CD14-positive monocyte (primary cell): ENCODE data around the gene CD6. TPM values are rescaled to one million over a fixed set of nuclear protein-coding genes. Genes with fewer than 3 reads are reported as not detected.

Experiments used
- DNase-seq, 3 donors: peaks; one replicate each; pipeline ENCODE4 v3.0.0-alpha.2; 2011 to 2022
- H2AFZ ChIP-seq: 2 replicates; pipeline ENCODE4 v1.6.0; 2012; ENCODE audit warnings: mild to moderate bottlenecking, low read depth, low read length, inconsistent platforms; ENCODE audit not compliant: insufficient read depth, poor library complexity, severe bottlenecking
- H3K27ac ChIP-seq, 2 donors: 1 replicate in 1 of 2; 2 replicates in 1 of 2; pipeline ENCODE4 v1.5.1; 2012 to 2013; ENCODE audit warnings: low read length in 2 of 2, control low read depth in 1 of 2, inconsistent platforms in 1 of 2, low read depth in 1 of 2, mild to moderate bottlenecking in 1 of 2
- H3K27me3 ChIP-seq, 2 donors: one replicate each; pipeline versions ENCODE4 v1.6.0 to v1.6.1; 2011 to 2013; ENCODE audit warnings: low read length in 2 of 2; ENCODE audit not compliant: control insufficient read depth in 2 of 2, insufficient read depth in 2 of 2
- H3K36me3 ChIP-seq, 2 donors: replicated peaks in 1 of 2; 1 replicate in 1 of 2; 2 replicates in 1 of 2; pipeline versions ENCODE4 v1.5.1 to v1.6.1; 2012 to 2013; ENCODE audit warnings: low read length in 2 of 2, control low read depth in 1 of 2, inconsistent platforms in 1 of 2, mild to moderate bottlenecking in 1 of 2; ENCODE audit not compliant: insufficient read depth in 2 of 2, control insufficient read depth in 1 of 2
- H3K4me1 ChIP-seq, 2 donors: 1 replicate in 1 of 2; 2 replicates in 1 of 2; pipeline versions ENCODE4 v1.5.1 to v1.6.1; 2012 to 2013; ENCODE audit warnings: low read length in 2 of 2, control low read depth in 1 of 2, inconsistent platforms in 1 of 2, mild to moderate bottlenecking in 1 of 2, moderate library complexity in 1 of 2; ENCODE audit not compliant: insufficient read depth in 2 of 2, control insufficient read depth in 1 of 2
- H3K4me2 ChIP-seq: replicated peaks from 2 replicates; pipeline ENCODE3; 2012; ENCODE audit warnings: low read length, moderate library complexity, mild to moderate bottlenecking; ENCODE audit not compliant: poor library complexity, severe bottlenecking; ENCODE audit errors: extremely low read depth
- H3K4me3 ChIP-seq, 3 experiments: fragments of 200-600 bp in 1 of 3; sonication (generic) in 1 of 3; replicated peaks in 1 of 3; 1 replicate in 2 of 3; 2 replicates in 1 of 3; pipeline ENCODE4 v1.5.1; 2011 to 2013; ENCODE audit warnings: low read length in 3 of 3, mild to moderate bottlenecking in 3 of 3, control low read depth in 2 of 3, low read depth in 2 of 3, inconsistent platforms in 1 of 3, moderate library complexity in 1 of 3
- H3K79me2 ChIP-seq: 2 replicates; pipeline ENCODE4 v1.6.0; 2012; ENCODE audit warnings: mild to moderate bottlenecking, control low read depth, inconsistent platforms, low read length, moderate library complexity; ENCODE audit not compliant: insufficient read depth
- H3K9ac ChIP-seq: 2 replicates; pipeline ENCODE4 v1.6.0; 2017; ENCODE audit warnings: low read length, mild to moderate bottlenecking; ENCODE audit not compliant: insufficient read depth, poor library complexity, severe bottlenecking
- H3K9me3 ChIP-seq, 2 donors: replicated peaks in 1 of 2; 1 replicate in 1 of 2; 2 replicates in 1 of 2; pipeline versions ENCODE4 v1.5.1 to v1.6.1; 2012 to 2013; ENCODE audit warnings: low read length in 2 of 2, control low read depth in 1 of 2; ENCODE audit not compliant: control insufficient read depth in 1 of 2, insufficient read depth in 1 of 2
- H4K20me1 ChIP-seq: 2 replicates; pipeline ENCODE4 v1.6.0; 2012; ENCODE audit warnings: mild to moderate bottlenecking, low read length, control low read depth, moderate library complexity; ENCODE audit not compliant: insufficient read depth
- H3K27ac Mint-ChIP-seq, 7 donors: one replicate each; pipeline ENCODE4 v1.8.0; 2020; ENCODE audit warnings: mild to moderate bottlenecking in 7 of 7, mixed read lengths in 7 of 7, moderate library complexity in 6 of 7, inconsistent platforms in 2 of 7
- H3K27me3 Mint-ChIP-seq, 3 donors: one replicate each; pipeline ENCODE4 v1.8.0; 2021 to 2022; ENCODE audit warnings: low read depth in 3 of 3, mild to moderate bottlenecking in 3 of 3, mixed read lengths in 3 of 3, moderate library complexity in 3 of 3, inconsistent platforms in 1 of 3
- H3K36me3 Mint-ChIP-seq, 2 donors: one replicate each; pipeline ENCODE4 v1.8.0; 2020; ENCODE audit warnings: mixed read lengths in 2 of 2, inconsistent platforms in 1 of 2, mild to moderate bottlenecking in 1 of 2
- H3K4me1 Mint-ChIP-seq: one replicate; pipeline ENCODE4 v1.8.0; 2020; ENCODE audit warnings: mild to moderate bottlenecking, mixed read lengths
- H3K4me3 Mint-ChIP-seq, 2 donors: one replicate each; pipeline ENCODE4 v1.8.0; 2020; ENCODE audit warnings: mild to moderate bottlenecking in 2 of 2, mixed read lengths in 2 of 2, moderate library complexity in 1 of 2
- H3K9me3 Mint-ChIP-seq, 7 donors: one replicate each; pipeline ENCODE4 v1.8.0; 2020 to 2022; ENCODE audit warnings: mixed read lengths in 7 of 7, mild to moderate bottlenecking in 6 of 7, moderate library complexity in 6 of 7, inconsistent platforms in 2 of 7
- WGBS: methylation state at CpG from one replicate; pipeline ENCODE4 v1.1.5; 2013; ENCODE audit warnings: missing lambda C conversion rate; ENCODE audit not compliant: insufficient coverage; 5-methylcytosine and 5-hydroxymethylcytosine counted together
- intact Hi-C, 2 donors: fragments of 100-400 bp; cut with micrococcal nuclease; formaldehyde crosslinking; loops; one replicate each; pipeline versions ENCODE4 v1.15.0 to v1.15.1; 2023
- polyA plus RNA-seq, 3 donors: library from polyadenylated mRNA; depleted of rRNA in 1 of 3; unstranded in 2 of 3; stranded (reverse) in 1 of 3; fragments of 300-500 nt in 2 of 3; fragments of >200 nt in 1 of 3; fragmentation: Illumina TruSeq in 2 of 3; gene quantifications; 1 replicate in 2 of 3; 2 replicates in 1 of 3; pipeline ENCODE4 v1.2.3, GENCODE V29; 2012 to 2021
- TF ChIP-seq, protein P1 (sequence below): fragments of 200-600 bp; IDR thresholded peaks from one replicate; pipeline ENCODE4 v1.8.0; 2022; ENCODE audit warnings: antibody characterized with exemption, mild to moderate bottlenecking

Gene CD6
- polyA plus RNA-seq, 3 donors: 0.09 to 0.39 (median 0.39) TPM

DNA sequence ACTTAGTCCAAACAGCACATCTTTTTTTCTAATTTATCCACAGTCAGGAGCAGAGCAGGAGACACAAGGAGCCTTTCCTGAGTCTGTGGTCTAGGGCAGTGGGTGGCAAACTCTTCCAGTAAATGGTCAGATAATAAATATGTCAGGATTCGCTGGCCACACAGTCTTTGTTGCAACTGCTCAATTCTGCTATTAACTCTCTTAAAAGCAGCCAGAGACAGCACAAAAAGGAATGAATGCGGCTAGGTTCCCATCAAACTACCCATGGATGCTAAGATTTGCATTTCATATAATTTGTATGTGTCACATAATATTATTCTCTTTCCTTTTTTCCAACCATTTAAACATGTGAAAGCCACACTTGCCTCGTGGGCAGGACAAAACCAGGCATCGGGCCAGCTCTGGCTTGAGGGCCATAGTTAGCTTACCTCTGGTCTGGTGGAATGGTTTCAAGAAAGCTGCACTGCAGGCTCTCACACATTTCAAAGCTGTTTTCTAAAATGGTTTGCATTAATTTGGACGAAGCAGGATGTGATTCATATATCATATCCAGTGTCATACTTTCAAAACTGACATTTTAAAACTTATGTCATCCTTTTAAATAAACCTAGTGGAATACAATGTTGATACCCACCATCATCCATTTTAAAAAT lies 66.1 kb downstream of the CD6 start:
- peaks cover 0 to 3% (median 0%) of the 10 kb centered on the region in 7 donors for H3K9me3 Mint-ChIP-seq
- H3K79me2 ChIP-seq: no peaks in the 10 kb centered on the region
- H3K4me1 Mint-ChIP-seq: peaks cover 17% of the 10 kb centered on the region
- no peaks in the 10 kb centered on the region for H3K9me3 ChIP-seq
- H3K27me3 ChIP-seq: no peaks in the 10 kb centered on the region
- no peak overlapping the region for H3K4me3 Mint-ChIP-seq
- H3K27ac Mint-ChIP-seq: peak overlapping the region in 2 of 7 donors; percentile 5 to 54
- no peak overlapping the region for H3K4me3 ChIP-seq
- TF ChIP-seq, protein P1, sequence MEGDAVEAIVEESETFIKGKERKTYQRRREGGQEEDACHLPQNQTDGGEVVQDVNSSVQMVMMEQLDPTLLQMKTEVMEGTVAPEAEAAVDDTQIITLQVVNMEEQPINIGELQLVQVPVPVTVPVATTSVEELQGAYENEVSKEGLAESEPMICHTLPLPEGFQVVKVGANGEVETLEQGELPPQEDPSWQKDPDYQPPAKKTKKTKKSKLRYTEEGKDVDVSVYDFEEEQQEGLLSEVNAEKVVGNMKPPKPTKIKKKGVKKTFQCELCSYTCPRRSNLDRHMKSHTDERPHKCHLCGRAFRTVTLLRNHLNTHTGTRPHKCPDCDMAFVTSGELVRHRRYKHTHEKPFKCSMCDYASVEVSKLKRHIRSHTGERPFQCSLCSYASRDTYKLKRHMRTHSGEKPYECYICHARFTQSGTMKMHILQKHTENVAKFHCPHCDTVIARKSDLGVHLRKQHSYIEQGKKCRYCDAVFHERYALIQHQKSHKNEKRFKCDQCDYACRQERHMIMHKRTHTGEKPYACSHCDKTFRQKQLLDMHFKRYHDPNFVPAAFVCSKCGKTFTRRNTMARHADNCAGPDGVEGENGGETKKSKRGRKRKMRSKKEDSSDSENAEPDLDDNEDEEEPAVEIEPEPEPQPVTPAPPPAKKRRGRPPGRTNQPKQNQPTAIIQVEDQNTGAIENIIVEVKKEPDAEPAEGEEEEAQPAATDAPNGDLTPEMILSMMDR: no peak
- no peaks in the 10 kb centered on the region for H3K36me3 ChIP-seq
- no peak overlapping the region for H3K27ac ChIP-seq
- H3K9ac ChIP-seq: no peak overlapping the region
- peaks cover 8 to 10% (median 9%) of the 10 kb centered on the region in 3 donors for H3K27me3 Mint-ChIP-seq
- DNase-seq: no peak
- H3K4me1 ChIP-seq: peaks cover 11 to 15% of the 10 kb centered on the region in 2 donors
- no peaks in the 10 kb centered on the region for H4K20me1 ChIP-seq
- no peak overlapping the region for H3K4me2 ChIP-seq
- WGBS: no CpG with 5 or more reads among the region's 5 CpGs
- H3K36me3 Mint-ChIP-seq: no peaks in the 10 kb centered on the region
- intact Hi-C loops: no loop called here
- no peak overlapping the region for H2AFZ ChIP-seq

GRCh38 chr11:61039916-61040315 lies 68.4 kb downstream of the CD6 start:
- Histone ChIP-seq H3K27ac (no peak overlapping the region), H3K9me3 (no peaks in the 10 kb centered on the region), H3K4me1 (peaks cover 11 to 15% of the 10 kb centered on the region in 2 donors), H2AFZ (no peak overlapping the region), H4K20me1 (no peaks in the 10 kb centered on the region), H3K4me3 (no peak overlapping the region), H3K27me3 (no peaks in the 10 kb centered on the region), H3K4me2 (no peak overlapping the region), H3K79me2 (no peaks in the 10 kb centered on the region), H3K9ac (no peak overlapping the region), H3K36me3 (no peaks in the 10 kb centered on the region)
- Mint-ChIP-seq H3K4me3 (peak overlapping the region in 1 of 2 donors; percentile 16), H3K36me3 (no peaks in the 10 kb centered on the region), H3K9me3 (peaks cover 0 to 3% (median 0%) of the 10 kb centered on the region in 7 donors), H3K27me3 (peaks cover 7 to 8% (median 7%) of the 10 kb centered on the region in 3 donors), H3K27ac (peak overlapping the region in 1 of 7 donors; percentile 0), H3K4me1 (peaks cover 17% of the 10 kb centered on the region)
- DNase-seq: no peak
- TF ChIP-seq, protein P1: no peak
- WGBS: 94% methylated on average over 4 of the region's 5 CpGs
- intact Hi-C loops: no loop called here
